T-helper 2 cell treated with Interferon-gamma antibody and Interleukin-4, amounts not matched to agents 5 μg/mL and 100 μg/mL, for 36 hours (primary cell): ENCODE data around the gene SNCG.
A peak's percentile ranks its signal among the peaks of the same experiment; 100 is the strongest.
"Not testable (repeated sequence)": the region's sequence is repeated elsewhere in the genome, so short reads cannot be mapped to it uniquely, and the experiment has no call there.

Experiments used
- DNase-seq: peaks from one replicate; pipeline ENCODE4 v3.0.0; 2021; ENCODE audit warnings: low spot score
- H3K27ac Mint-ChIP-seq: one replicate; pipeline ENCODE4 v1.8.0; 2021; ENCODE audit warnings: mild to moderate bottlenecking, mixed read lengths
- H3K27me3 Mint-ChIP-seq: one replicate; pipeline ENCODE4 v1.8.0; 2021; ENCODE audit warnings: low read depth, mixed read lengths
- H3K36me3 Mint-ChIP-seq: one replicate; pipeline ENCODE4 v1.8.0; 2021; ENCODE audit warnings: low read depth, mixed read lengths
- H3K4me1 Mint-ChIP-seq: one replicate; pipeline ENCODE4 v1.8.0; 2021; ENCODE audit warnings: low read depth, mixed read lengths
- H3K4me3 Mint-ChIP-seq: one replicate; pipeline ENCODE4 v1.8.0; 2022; ENCODE audit warnings: mild to moderate bottlenecking, moderate library complexity, mixed read lengths
- H3K9me3 Mint-ChIP-seq: one replicate; pipeline ENCODE4 v1.8.0; 2021; ENCODE audit warnings: mixed read lengths

The SNCG gene

DNA sequence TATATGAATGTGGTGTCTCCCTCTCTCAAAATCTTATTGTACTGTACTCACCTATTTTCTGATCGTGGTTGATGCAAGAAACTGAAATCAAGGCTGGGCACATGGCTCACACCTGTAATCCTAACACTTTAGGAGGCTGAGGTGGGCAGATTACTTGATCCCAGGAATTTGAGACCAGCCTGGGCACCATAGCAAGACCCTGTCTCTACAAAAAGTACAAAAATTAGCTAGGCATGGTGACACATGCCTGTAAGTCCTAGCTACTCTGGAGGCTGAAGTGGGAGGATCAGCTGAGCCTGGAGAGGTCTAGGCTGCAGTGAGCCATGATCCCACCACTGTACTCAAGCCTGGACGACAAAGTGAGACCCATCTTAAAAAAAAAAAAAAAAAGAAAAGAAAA, 17.0 kb upstream of the SNCG start:
- Mint-ChIP-seq H3K27ac (no peak overlapping the region), H3K36me3 (no peaks in the 10 kb centered on the region), H3K9me3 (no peaks in the 10 kb centered on the region), H3K27me3 (no peaks in the 10 kb centered on the region), H3K4me1 (no peaks in the 10 kb centered on the region), H3K4me3 (no peak overlapping the region)
- DNase-seq: no peak

DNA sequence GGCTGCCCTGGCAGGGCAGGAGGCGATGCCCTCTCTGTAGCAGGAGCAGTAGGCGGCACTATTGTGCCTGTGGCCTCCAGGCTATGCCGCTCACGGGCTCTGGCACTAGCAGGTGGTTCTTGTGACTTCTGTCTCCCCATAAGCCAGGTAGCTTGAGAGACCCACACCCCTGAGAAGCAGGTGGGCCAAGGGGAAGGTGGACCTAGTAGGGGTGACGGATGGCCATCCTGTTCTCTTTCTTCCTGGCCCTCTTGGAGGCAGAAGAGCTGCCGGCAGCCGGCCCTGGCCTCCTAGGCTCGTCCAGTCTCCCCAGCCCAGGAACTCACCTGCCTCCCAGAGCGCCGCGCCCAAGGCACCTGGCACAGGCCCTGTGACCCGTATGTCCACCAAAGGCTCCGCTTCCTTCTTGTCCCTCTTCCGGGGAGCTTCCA, 16.4 kb upstream of the SNCG start:
- H3K36me3 Mint-ChIP-seq: no peaks in the 10 kb centered on the region

DNA sequence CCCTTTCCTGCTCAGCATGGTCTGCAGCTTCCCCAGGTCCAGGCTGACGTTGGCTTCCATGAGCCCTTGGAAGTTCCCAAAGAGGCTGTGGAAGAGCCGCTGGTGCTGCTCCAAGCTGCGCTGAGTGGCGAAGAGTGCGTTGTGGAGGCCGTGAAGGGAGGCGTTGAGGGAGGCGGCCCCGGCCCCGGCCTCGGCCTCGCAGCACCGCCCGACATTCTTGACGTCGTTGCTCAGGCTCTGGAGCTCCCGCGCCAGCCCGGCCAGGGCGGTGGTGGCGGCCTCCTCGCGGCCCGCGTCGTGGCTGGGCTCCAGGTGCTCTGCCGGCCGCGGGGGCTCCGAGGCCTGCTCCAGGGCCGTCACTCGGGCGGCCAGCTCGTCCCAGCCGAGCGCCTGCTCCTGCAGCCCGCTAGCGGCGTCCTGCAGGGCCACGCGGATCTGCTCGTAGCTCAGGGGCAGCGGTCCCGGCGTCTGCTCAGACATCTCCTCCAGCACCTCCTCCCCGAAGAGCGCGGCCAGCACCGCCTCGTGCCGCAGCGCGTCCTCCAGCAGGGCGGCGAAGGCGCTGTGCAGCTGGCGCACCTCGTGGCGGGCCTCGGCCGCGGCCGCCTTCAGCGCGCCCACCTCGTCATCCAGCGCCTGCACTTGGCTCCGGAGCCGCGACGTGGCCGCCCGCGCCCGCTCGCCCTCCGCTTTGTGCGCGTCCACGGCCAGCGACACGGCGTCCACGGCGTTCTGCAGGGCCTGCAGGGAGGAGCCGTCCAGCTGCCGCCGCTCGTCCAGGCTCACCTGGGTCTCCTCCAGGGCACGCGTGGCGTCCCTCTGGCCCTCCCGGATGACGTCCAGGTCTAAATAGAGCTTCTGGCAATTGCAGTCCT, 15.7 kb upstream of the SNCG start:
- peaks cover 5% of the 10 kb centered on the region for H3K27me3 Mint-ChIP-seq
- H3K4me3 Mint-ChIP-seq: no peak overlapping the region

More for the DNA sequence above, 16.4 kb upstream of the SNCG start:
- no peaks in the 10 kb centered on the region for H3K9me3 Mint-ChIP-seq
- DNase-seq: no peak
- H3K4me1 Mint-ChIP-seq: no peaks in the 10 kb centered on the region
- H3K27me3 Mint-ChIP-seq: peaks cover 5% of the 10 kb centered on the region
- H3K4me3 Mint-ChIP-seq: no peak overlapping the region
- no peak overlapping the region for H3K27ac Mint-ChIP-seq

GRCh38 chr10:86943316-86944030, 14.9 kb upstream of the SNCG start:
- Mint-ChIP-seq H3K9me3 (no peaks in the 10 kb centered on the region), H3K36me3 (no peaks in the 10 kb centered on the region), H3K27ac (no peak overlapping the region), H3K4me1 (no peaks in the 10 kb centered on the region), H3K4me3 (no peak overlapping the region), H3K27me3 (peaks cover 5% of the 10 kb centered on the region)
- DNase-seq: no peak

More for the DNA sequence above, 15.7 kb upstream of the SNCG start:
- Mint-ChIP-seq H3K9me3 (no peaks in the 10 kb centered on the region), H3K4me1 (no peaks in the 10 kb centered on the region), H3K36me3 (no peaks in the 10 kb centered on the region), H3K27ac (no peak overlapping the region)
- DNase-seq: no peak

GRCh38 chr10:86944031-86944419, 14.4 kb upstream of the SNCG start:
- H3K27me3 Mint-ChIP-seq: peaks cover 5% of the 10 kb centered on the region
- no peak for DNase-seq
- H3K9me3 Mint-ChIP-seq: no peaks in the 10 kb centered on the region
- no peak overlapping the region for H3K27ac Mint-ChIP-seq
- H3K4me1 Mint-ChIP-seq: no peaks in the 10 kb centered on the region
- no peak overlapping the region for H3K4me3 Mint-ChIP-seq
- H3K36me3 Mint-ChIP-seq: no peaks in the 10 kb centered on the region

- Mint-ChIP-seq H3K36me3 (no peaks in the 10 kb centered on the region), H3K27ac (no peak overlapping the region), H3K9me3 (no peaks in the 10 kb centered on the region), H3K4me1 (no peaks in the 10 kb centered on the region), H3K4me3 (no peak overlapping the region), H3K27me3 (peaks cover 5% of the 10 kb centered on the region)
- no peak for DNase-seq
Measured at GRCh38 chr10:86944471-86944870, 13.9 kb upstream of the SNCG start.

DNA sequence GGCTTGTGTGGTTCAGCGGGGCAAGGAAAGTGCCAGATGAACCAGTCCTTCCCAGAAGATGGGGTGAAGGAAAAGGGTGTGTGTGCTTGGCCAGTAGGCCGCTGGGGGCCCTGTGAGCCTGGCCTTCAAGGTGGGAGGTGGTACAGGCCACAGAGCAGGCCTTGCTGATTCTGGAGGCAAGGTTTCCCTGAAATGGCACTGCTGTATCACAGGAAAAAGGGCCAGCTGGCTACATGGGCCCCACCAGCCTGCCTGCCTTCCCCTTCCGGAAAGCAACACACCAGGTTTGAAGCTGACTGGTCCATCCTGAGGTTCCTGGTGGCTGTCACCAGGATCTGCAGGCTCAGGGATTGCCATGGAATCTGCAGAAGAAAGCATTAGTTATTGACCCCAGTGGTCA, 13.5 kb upstream of the SNCG start:
- no peaks in the 10 kb centered on the region for H3K36me3 Mint-ChIP-seq
- H3K4me1 Mint-ChIP-seq: no peaks in the 10 kb centered on the region
- no peak overlapping the region for H3K4me3 Mint-ChIP-seq
- no peak for DNase-seq
- H3K9me3 Mint-ChIP-seq: no peaks in the 10 kb centered on the region
- H3K27me3 Mint-ChIP-seq: peaks cover 5% of the 10 kb centered on the region
- no peak overlapping the region for H3K27ac Mint-ChIP-seq

GRCh38 chr10:86945361-86946212, 12.8 kb upstream of the SNCG start:
- DNase-seq: no peak
- peaks cover 1% of the 10 kb centered on the region for H3K36me3 Mint-ChIP-seq
- H3K27me3 Mint-ChIP-seq: peaks cover 5% of the 10 kb centered on the region
- H3K4me3 Mint-ChIP-seq: no peak overlapping the region
- H3K9me3 Mint-ChIP-seq: no peaks in the 10 kb centered on the region
- no peak overlapping the region for H3K27ac Mint-ChIP-seq
- H3K4me1 Mint-ChIP-seq: peaks cover 4% of the 10 kb centered on the region

GRCh38 chr10:86946213-86947155, 11.9 kb upstream of the SNCG start:
- Mint-ChIP-seq H3K36me3 (peaks cover 2% of the 10 kb centered on the region), H3K9me3 (no peaks in the 10 kb centered on the region), H3K27me3 (peaks cover 5% of the 10 kb centered on the region), H3K4me1 (peaks cover 5% of the 10 kb centered on the region), H3K27ac (no peak overlapping the region), H3K4me3 (no peak overlapping the region)
- DNase-seq: no peak

GRCh38 chr10:86947806-86948205, 10.6 kb upstream of the SNCG start:
- H3K27ac Mint-ChIP-seq, H3K27me3 Mint-ChIP-seq, H3K4me1 Mint-ChIP-seq, H3K9me3 Mint-ChIP-seq, DNase-seq, H3K36me3 Mint-ChIP-seq, H3K4me3 Mint-ChIP-seq: not testable (repeated sequence)

GRCh38 chr10:86950349-86950748, 8.1 kb upstream of the SNCG start:
- DNase-seq: no peak
- Mint-ChIP-seq H3K4me1 (peaks cover 5% of the 10 kb centered on the region), H3K4me3 (peak overlapping the region; percentile 51), H3K9me3 (peaks cover 9% of the 10 kb centered on the region), H3K27me3 (peaks cover 5% of the 10 kb centered on the region), H3K36me3 (peaks cover 4% of the 10 kb centered on the region), H3K27ac (peak overlapping the region; percentile 92)

DNA sequence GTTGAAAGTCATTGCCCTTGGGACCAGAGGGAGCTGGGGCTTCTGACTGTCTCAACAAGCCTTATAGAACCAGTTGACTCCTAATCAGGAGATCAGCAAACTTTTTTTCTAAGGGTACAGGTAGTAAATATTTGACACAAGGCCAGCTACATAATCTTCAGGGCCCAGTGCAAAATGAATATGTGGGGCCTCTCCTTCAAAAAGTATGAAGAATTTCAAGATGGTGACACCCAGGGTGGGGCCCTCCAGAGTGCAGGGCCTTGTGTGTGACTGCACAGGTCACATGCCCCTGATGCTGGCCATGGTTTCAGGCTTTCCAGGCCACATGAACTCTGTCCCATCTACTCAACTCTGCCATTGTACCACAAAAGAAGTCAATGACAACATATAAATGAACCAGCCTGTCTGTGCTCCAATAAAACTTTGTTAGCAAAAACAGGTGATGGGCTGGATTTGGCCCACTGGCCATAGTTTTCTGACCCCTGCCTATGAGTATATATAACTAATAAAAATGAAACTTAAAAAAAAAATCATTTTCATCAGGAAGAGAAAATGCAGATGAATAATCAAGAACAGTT, 7.1 kb upstream of the SNCG start:
- Mint-ChIP-seq H3K9me3 (peaks cover 9% of the 10 kb centered on the region), H3K27ac (no peak overlapping the region), H3K4me3 (no peak overlapping the region), H3K36me3 (peaks cover 4% of the 10 kb centered on the region), H3K27me3 (peaks cover 5% of the 10 kb centered on the region), H3K4me1 (peaks cover 5% of the 10 kb centered on the region)
- no peak for DNase-seq

DNA sequence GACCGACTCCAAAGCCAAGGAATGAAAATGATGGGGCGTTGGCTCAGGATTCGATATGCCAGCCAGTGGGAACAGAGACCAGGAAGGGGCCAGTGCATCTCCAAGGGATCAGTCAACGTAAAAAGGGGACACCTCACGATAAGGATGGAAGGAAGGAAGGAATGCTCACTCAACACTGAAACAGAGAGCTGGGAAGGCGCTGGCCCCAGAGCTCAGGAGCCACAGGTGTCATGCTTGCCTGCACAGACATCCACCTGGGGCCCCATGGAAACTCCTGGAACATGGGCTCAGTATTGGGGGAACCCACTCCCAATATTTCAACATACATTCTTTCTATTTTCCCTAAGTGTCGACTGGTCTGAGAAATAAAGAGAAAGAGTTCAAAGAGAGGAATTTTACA, 6.3 kb upstream of the SNCG start:
- H3K27ac Mint-ChIP-seq: no peak overlapping the region
- H3K36me3 Mint-ChIP-seq: peaks cover 4% of the 10 kb centered on the region
- peaks cover 9% of the 10 kb centered on the region for H3K9me3 Mint-ChIP-seq
- no peak for DNase-seq
- H3K27me3 Mint-ChIP-seq: no peaks in the 10 kb centered on the region
- H3K4me3 Mint-ChIP-seq: no peak overlapping the region
- H3K4me1 Mint-ChIP-seq: peaks cover 5% of the 10 kb centered on the region
